ENCODE results near the gene ATG5.
"Not testable (repeated sequence)": the region's sequence is repeated elsewhere in the genome, so short reads cannot be mapped to it uniquely, and the experiment has no call there.

Gene ATG5

GRCh38 chr6:106258726-106259125 is 66.8 kb downstream of the ATG5 start:
- TF ChIP-seq POLR2A (IDR thresholded peaks at IDR 0.05; ENCODE audit: low read length), result no peak
- TF ChIP-seq GATA1 (IDR thresholded peaks at IDR 0.05; ENCODE audit: low read depth, low read length), result no peak
- DNase-seq, result no peak

DNA sequence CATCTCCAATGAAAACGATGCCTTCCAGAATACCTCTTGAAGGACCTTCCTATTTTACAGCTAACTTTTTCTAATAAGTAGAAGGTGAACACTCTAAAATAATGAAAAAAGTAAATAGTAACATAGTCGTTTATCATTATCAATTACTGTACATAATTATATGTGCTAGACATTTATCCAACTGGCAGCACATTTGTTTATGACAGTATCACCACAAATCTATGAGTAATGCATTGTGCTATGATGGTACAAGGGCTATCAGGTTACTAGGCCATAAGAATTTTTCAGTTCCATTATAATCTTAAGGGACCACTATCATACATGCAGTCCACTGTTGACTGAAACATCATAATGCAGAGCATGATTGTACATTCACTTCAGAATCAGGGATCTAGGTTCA is 68.4 kb downstream of the ATG5 start:
- no peak for DNase-seq
- TF ChIP-seq GATA1 (IDR thresholded peaks at IDR 0.05; ENCODE audit: low read depth, low read length), result no peak
- TF ChIP-seq POLR2A (IDR thresholded peaks at IDR 0.05; ENCODE audit: low read length), result no peak

DNA sequence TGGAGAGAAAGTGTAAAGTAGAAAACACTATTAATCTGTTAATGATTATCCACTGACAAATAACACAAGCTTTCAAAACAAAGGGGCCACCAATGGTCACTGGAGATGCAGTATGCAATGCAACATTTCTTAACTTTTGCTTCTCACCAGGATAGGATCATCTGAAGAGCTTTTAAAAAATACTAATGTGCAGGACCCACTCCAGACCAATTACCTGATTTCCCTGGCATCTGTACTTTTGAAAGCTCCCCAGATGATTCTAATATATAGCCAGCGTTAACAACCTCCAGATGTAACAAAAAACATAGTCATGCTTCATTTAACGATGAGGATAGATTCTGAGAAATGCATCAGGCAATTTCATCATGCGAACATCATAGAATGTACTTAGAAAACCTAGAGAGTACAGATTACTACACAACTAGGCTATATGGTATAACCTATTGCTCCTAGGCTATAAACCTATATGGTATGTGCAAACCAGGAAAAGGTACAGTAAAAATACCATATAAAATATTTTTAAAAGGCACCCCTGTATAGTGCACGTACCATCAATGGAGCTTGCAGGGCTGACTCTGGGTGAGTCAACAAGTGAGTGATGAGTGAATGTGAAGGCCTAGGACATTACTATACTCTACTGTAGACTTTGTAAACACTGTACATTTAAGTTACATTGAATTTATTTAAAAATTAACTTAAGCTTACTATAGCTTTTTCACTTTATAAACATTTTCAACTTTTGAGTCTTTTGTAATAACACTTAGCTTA is 69.2 kb downstream of the ATG5 start:
- DNase-seq, result no peak
- TF ChIP-seq GATA1 (IDR thresholded peaks at IDR 0.05; ENCODE audit: low read depth, low read length) (no peak), POLR2A (IDR thresholded peaks at IDR 0.05; ENCODE audit: low read length) (no peak)

DNA sequence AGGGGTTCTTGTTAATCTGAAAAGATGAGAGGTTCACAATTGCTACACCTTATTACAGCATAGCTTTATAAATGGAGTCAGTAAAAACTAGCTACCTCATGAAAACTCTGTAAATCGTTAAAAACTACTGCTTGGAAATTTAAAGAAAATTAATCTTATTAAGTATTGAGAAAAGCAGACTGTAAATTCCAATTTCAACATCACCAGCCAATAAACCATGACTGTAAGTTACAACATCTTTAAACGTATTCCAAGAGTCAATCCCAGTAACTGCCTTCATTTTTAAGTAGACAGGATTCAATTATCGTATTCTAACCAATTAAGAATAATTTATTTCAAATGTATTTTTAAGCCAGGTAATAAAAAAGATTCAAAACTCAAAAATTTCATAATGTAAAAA is 70.3 kb downstream of the ATG5 start:
- TF ChIP-seq POLR2A (IDR thresholded peaks at IDR 0.05; ENCODE audit: low read length), result no peak
- no peak for TF ChIP-seq GATA1 (IDR thresholded peaks at IDR 0.05; ENCODE audit: low read depth, low read length)
- no peak for DNase-seq

GRCh38 chr6:106254636-106255035 is 70.9 kb downstream of the ATG5 start:
- TF ChIP-seq POLR2A (IDR thresholded peaks at IDR 0.05; ENCODE audit: low read length) (no peak), GATA1 (IDR thresholded peaks at IDR 0.05; ENCODE audit: low read depth, low read length) (no peak)
- DNase-seq, result peak in 1 of 2 experiments; percentile 12

GRCh38 chr6:106253731-106254130 is 71.8 kb downstream of the ATG5 start:
- no peak for DNase-seq
- no peak for TF ChIP-seq GATA1 (IDR thresholded peaks at IDR 0.05; ENCODE audit: low read depth, low read length)
- TF ChIP-seq POLR2A (IDR thresholded peaks at IDR 0.05; ENCODE audit: low read length), result no peak

DNA sequence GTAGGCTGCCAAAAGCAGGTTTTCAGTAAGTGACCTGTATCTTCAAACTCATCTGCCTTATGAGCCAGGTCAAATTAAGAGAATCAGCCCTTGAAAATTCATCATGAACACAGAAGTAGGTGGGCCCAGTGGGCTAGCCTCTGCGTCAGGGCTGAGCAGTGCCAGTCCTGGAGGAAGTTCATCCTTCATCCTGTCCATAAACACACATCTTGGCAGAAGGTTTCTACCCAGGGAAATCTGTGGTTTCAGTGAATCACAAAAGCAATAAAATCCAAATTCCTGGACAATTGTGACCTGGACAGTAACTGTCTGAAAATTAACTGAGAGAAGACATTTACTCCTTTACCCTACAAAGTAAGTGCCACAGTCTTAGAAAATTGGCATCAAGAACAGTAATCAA is 72.4 kb downstream of the ATG5 start:
- DNase-seq, result no peak
- TF ChIP-seq GATA1 (IDR thresholded peaks at IDR 0.05; ENCODE audit: low read depth, low read length), result no peak
- TF ChIP-seq POLR2A (IDR thresholded peaks at IDR 0.05; ENCODE audit: low read length), result no peak

- DNase-seq, result no peak
- no peak for TF ChIP-seq POLR2A (IDR thresholded peaks at IDR 0.05; ENCODE audit: low read length)
- TF ChIP-seq GATA1 (IDR thresholded peaks at IDR 0.05; ENCODE audit: low read depth, low read length), result no peak
Observed at GRCh38 chr6:106252687-106253086, 72.9 kb downstream of the ATG5 start.

GRCh38 chr6:106251531-106252255 is 73.9 kb downstream of the ATG5 start:
- not testable (repeated sequence) for DNase-seq

DNA sequence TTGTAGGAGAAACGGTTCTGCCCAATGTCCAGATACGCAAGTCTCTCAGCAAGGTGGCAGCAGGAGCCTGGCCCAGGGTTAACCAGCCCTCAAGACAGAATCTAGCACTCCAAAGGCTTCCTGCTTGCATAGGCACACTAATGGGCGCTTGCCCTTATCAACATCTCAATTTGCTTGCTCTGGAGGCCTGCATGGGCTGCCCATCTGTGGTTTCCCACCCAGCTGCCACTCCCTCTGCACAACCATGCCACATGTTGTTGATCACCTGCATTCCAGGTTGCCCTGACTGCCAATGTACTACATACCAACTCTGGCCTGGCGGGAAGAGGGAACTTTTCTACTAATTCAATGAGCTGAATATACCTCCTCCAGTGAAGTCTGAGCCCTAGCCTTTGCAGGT is 74.6 kb downstream of the ATG5 start:
- TF ChIP-seq POLR2A (IDR thresholded peaks at IDR 0.05; ENCODE audit: low read length), result no peak
- no peak for TF ChIP-seq GATA1 (IDR thresholded peaks at IDR 0.05; ENCODE audit: low read depth, low read length)
- DNase-seq, result no peak

- no peak for DNase-seq
- no peak for TF ChIP-seq GATA1 (IDR thresholded peaks at IDR 0.05; ENCODE audit: low read depth, low read length)
- TF ChIP-seq POLR2A (IDR thresholded peaks at IDR 0.05; ENCODE audit: low read length), result no peak
Observed at GRCh38 chr6:106249658-106250057, 75.9 kb downstream of the ATG5 start.

DNA sequence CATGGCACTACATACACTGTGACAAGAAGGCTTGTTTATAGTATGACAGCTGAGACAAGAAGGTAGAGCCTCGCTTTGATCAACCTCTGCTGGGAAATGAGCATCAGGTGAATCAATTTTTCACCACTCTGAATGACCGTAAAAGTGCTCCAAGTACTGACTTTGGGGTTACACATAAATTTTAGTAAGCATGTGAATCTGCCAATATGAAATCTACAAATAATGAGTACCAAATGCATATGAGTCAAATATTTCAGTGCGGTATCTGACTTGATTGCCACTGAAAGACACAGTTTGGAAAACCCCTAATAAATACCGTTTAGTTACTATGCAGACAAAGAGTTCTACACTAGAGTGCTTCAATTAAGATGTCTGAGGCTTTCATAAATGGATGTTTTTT is 77.8 kb downstream of the ATG5 start:
- no peak for DNase-seq
- TF ChIP-seq GATA1 (IDR thresholded peaks at IDR 0.05; ENCODE audit: low read depth, low read length) (no peak), POLR2A (IDR thresholded peaks at IDR 0.05; ENCODE audit: low read length) (no peak)

DNA sequence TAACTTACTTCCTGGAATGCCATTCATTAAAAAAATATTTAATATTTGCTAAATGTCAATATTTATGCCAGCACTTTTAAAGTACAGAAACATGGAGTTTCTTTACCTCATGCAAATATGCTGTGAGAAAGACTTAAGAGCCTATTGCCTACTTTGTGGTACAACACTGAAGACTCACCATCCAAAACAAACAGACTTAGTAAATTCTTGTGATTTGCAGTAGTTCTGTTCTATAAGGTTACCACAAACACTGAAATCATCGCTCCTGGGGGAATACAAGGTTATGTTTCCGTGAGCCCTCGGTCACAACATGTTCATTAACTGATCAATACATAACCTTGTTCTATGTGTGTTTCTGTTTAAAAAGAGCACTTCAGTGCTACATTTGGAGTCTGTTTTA is 78.3 kb downstream of the ATG5 start:
- TF ChIP-seq POLR2A (IDR thresholded peaks at IDR 0.05; ENCODE audit: low read length), result no peak
- TF ChIP-seq GATA1 (IDR thresholded peaks at IDR 0.05; ENCODE audit: low read depth, low read length), result no peak
- no peak for DNase-seq

DNA sequence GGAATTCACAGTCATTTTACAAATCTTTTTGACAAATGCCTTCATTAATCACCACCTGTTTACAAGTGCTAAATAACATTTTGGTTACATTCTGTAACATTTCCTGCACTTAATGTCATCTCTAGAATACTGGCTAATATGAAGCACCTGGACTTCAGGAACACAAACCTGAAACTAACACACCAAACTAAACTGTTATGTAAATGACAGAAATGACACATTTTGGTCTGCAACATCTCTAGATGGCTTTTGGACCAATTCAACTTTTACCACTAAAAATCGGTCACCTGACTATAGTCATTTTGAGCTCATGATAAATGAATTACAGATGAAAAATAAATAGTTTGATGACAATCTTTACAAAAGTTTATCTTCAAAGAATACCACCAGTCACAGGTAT is 80.6 kb downstream of the ATG5 start:
- DNase-seq, result no peak
- TF ChIP-seq POLR2A (IDR thresholded peaks at IDR 0.05; ENCODE audit: low read length), result no peak
- TF ChIP-seq GATA1 (IDR thresholded peaks at IDR 0.05; ENCODE audit: low read depth, low read length), result no peak

GRCh38 chr6:106244521-106244920 is 81.0 kb downstream of the ATG5 start:
- TF ChIP-seq GATA1 (IDR thresholded peaks at IDR 0.05; ENCODE audit: low read depth, low read length) (no peak), POLR2A (IDR thresholded peaks at IDR 0.05; ENCODE audit: low read length) (no peak)
- no peak for DNase-seq
